Ishikawa (cell line): Measurements from ENCODE around the gene SPATA31D4.

Source experiments
- CREB1 ChIP-seq: IDR thresholded peaks from 2 replicates; pipeline ENCODE4 v1.6.1; 2012; ENCODE audit warnings: low read depth
- EP300 ChIP-seq: IDR thresholded peaks from 2 replicates; pipeline ENCODE4 v1.6.1; 2012; ENCODE audit warnings: borderline replicate concordance
- RAD21 ChIP-seq: IDR thresholded peaks from 2 replicates; pipeline ENCODE4 v1.6.1; 2012; ENCODE audit warnings: low read depth
- TEAD4 ChIP-seq: IDR thresholded peaks from 2 replicates; pipeline ENCODE4 v1.6.1; 2012
- TF ChIP-seq, protein P1 (sequence below): IDR thresholded peaks from 2 replicates; pipeline ENCODE4 v1.6.1; 2012
- TF ChIP-seq, protein P2 (sequence below): IDR thresholded peaks from 2 replicates; pipeline ENCODE4 v1.6.1; 2012; ENCODE audit warnings: low read depth, mild to moderate bottlenecking
- TF ChIP-seq, protein P3 (sequence below): IDR thresholded peaks from 2 replicates; pipeline ENCODE4 v1.6.1; 2012

DNA sequence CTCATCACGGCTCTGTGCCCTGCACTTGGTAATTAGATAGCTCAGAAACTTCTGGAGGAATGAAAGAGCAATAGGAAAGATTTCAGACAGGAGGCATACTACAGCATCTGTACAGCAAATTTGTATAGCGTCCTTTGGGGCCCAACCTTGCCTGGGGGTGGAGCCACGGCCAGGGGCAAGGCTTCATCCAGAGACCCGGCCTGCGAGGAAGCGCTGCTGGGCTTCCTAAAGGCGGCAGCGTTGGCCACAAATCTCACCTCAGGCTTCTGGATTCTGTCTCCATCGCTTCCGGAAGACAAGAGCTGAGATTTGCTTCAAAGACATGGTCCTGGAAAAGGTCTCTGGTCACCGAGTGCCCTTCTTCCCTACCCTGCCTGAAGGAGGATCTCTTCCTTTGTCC, 48.1 kb downstream of the SPATA31D4 start:
- TF ChIP-seq, protein P1, sequence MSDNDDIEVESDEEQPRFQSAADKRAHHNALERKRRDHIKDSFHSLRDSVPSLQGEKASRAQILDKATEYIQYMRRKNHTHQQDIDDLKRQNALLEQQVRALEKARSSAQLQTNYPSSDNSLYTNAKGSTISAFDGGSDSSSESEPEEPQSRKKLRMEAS, result no peak
- TF ChIP-seq, protein P2, sequence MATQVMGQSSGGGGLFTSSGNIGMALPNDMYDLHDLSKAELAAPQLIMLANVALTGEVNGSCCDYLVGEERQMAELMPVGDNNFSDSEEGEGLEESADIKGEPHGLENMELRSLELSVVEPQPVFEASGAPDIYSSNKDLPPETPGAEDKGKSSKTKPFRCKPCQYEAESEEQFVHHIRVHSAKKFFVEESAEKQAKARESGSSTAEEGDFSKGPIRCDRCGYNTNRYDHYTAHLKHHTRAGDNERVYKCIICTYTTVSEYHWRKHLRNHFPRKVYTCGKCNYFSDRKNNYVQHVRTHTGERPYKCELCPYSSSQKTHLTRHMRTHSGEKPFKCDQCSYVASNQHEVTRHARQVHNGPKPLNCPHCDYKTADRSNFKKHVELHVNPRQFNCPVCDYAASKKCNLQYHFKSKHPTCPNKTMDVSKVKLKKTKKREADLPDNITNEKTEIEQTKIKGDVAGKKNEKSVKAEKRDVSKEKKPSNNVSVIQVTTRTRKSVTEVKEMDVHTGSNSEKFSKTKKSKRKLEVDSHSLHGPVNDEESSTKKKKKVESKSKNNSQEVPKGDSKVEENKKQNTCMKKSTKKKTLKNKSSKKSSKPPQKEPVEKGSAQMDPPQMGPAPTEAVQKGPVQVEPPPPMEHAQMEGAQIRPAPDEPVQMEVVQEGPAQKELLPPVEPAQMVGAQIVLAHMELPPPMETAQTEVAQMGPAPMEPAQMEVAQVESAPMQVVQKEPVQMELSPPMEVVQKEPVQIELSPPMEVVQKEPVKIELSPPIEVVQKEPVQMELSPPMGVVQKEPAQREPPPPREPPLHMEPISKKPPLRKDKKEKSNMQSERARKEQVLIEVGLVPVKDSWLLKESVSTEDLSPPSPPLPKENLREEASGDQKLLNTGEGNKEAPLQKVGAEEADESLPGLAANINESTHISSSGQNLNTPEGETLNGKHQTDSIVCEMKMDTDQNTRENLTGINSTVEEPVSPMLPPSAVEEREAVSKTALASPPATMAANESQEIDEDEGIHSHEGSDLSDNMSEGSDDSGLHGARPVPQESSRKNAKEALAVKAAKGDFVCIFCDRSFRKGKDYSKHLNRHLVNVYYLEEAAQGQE, result no peak
- no peak for TF ChIP-seq CREB1
- no peak for TF ChIP-seq EP300
- TF ChIP-seq, protein P3, sequence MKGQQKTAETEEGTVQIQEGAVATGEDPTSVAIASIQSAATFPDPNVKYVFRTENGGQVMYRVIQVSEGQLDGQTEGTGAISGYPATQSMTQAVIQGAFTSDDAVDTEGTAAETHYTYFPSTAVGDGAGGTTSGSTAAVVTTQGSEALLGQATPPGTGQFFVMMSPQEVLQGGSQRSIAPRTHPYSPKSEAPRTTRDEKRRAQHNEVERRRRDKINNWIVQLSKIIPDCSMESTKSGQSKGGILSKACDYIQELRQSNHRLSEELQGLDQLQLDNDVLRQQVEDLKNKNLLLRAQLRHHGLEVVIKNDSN, result no peak
- no peak for TF ChIP-seq TEAD4
- TF ChIP-seq RAD21, result no peak
